PC-9 (cell line): Measurements from ENCODE around the gene CAV1. TPM values are rescaled to one million over a fixed set of nuclear protein-coding genes. Genes with fewer than 3 reads are reported as not detected.

Experiments used
- BruUV-seq: library from RNA; stranded (reverse); fragments of 400-500 nt; replicated peaks from 2 replicates; lab custom pipeline; 2021; lab: Mats Ljungman, UMichigan
- CTCF ChIA-PET: fragments of 300-600 bp; sonication (Branson Sonifier 250); formaldehyde crosslinking; loops from one replicate; lab custom pipeline; 2022; ENCODE audit warnings: antibody characterized with exemption; lab: Charles Lee
- POLR2A ChIA-PET: fragments of 300-600 bp; sonication (Branson Sonifier 250); formaldehyde crosslinking; loops from one replicate; lab custom pipeline; 2022; ENCODE audit warnings: antibody characterized with exemption; ENCODE audit not compliant: unreplicated experiment; lab: Charles Lee
- DNase-seq, 2 experiments: peaks; one replicate each; pipeline versions ENCODE4 v3.0.0 to v3.0.0-alpha.2; 2015 to 2022; ENCODE audit warnings: mixed read lengths in 1 of 2
- H2AFZ ChIP-seq: fragments of 200-600 bp; sonication (generic); 2 replicates; pipeline ENCODE4 v1.8.1; 2017; ENCODE audit warnings: antibody characterized with exemption
- H3F3A ChIP-seq: fragments of 200-600 bp; sonication (generic); 2 replicates; pipeline ENCODE4 v1.8.1; 2017; ENCODE audit warnings: antibody characterized with exemption, mild to moderate bottlenecking, low read depth; ENCODE audit not compliant: insufficient read depth
- H3K27ac ChIP-seq: fragments of 200-600 bp; sonication (generic); 2 replicates; pipeline ENCODE4 v1.6.1; 2016; ENCODE audit warnings: mixed run types
- H3K27me3 ChIP-seq: fragments of 200-600 bp; sonication (generic); 2 replicates; pipeline ENCODE4 v1.6.1; 2016; ENCODE audit warnings: low read depth, mixed run types; ENCODE audit not compliant: insufficient read depth
- H3K36me3 ChIP-seq: fragments of 200-600 bp; sonication (generic); 2 replicates; pipeline ENCODE4 v1.6.1; 2016; ENCODE audit warnings: low read depth, mixed run types
- H3K4me1 ChIP-seq: fragments of 200-600 bp; sonication (generic); replicated peaks from 2 replicates; pipeline ENCODE4 v1.6.1; 2016; ENCODE audit warnings: mixed run types; ENCODE audit not compliant: insufficient read depth
- H3K4me2 ChIP-seq: fragments of 200-600 bp; sonication (generic); 2 replicates; pipeline ENCODE4 v1.6.1; 2017; ENCODE audit warnings: mixed run types
- H3K4me3 ChIP-seq: fragments of 200-600 bp; sonication (generic); 2 replicates; pipeline ENCODE4 v1.6.1; 2016; ENCODE audit warnings: mixed run types
- H3K79me2 ChIP-seq: fragments of 200-600 bp; sonication (generic); 2 replicates; pipeline ENCODE4 v1.6.1; 2017; ENCODE audit warnings: low read depth, mixed run types
- H3K9me2 ChIP-seq: fragments of 200-600 bp; sonication (generic); 2 replicates; pipeline ENCODE4 v1.8.1; 2017; ENCODE audit warnings: mild to moderate bottlenecking; ENCODE audit not compliant: insufficient read depth
- H3K9me3 ChIP-seq: fragments of 200-600 bp; sonication (generic); 2 replicates; pipeline ENCODE4 v1.8.1; 2016; ENCODE audit warnings: low read depth; ENCODE audit not compliant: insufficient read depth
- H4K20me1 ChIP-seq: fragments of 200-600 bp; sonication (generic); 2 replicates; pipeline ENCODE4 v1.8.1; 2017; ENCODE audit not compliant: insufficient read depth
- CTCF ChIP-seq: fragments of 200-600 bp; sonication (generic); conservative IDR thresholded peaks from 2 replicates; pipeline ENCODE4 v1.6.1; 2017; ENCODE audit warnings: mixed run types, antibody characterized with exemption, mild to moderate bottlenecking, moderate library complexity
- EZH2 ChIP-seq: fragments of 200-600 bp; sonication (generic); IDR thresholded peaks from 2 replicates; pipeline ENCODE4 v1.8.0; 2017; ENCODE audit warnings: antibody characterized with exemption, low read depth
- intact Hi-C: fragments of 100-400 bp; cut with micrococcal nuclease; formaldehyde crosslinking; loops from one replicate; pipeline ENCODE4 v1.10.0; 2022; ENCODE audit not compliant: unreplicated experiment
- total RNA-seq: library from RNA; stranded (reverse); gene quantifications from 2 replicates; pipeline ENCODE4 v1.2.3, GENCODE V29; 2021

Gene CAV1
- total RNA-seq, 1 experiment from 2014 or later: 1,077 TPM

GRCh38 chr7:116511552-116512519 lies 13.0 kb upstream of the CAV1 start:
- TF ChIP-seq CTCF (no peak), EZH2 (no peak)
- no peaks in the 10 kb centered on the region; the same call in 1 of the 2 replicates for H3K36me3 ChIP-seq
- H3K9me3 ChIP-seq: no peaks in the 10 kb centered on the region
- TSS peak; percentile 97 for BruUV-seq
- H3K27ac ChIP-seq: peak overlapping the region; percentile 84
- H3K4me2 ChIP-seq: peak overlapping the region; percentile 79
- peak overlapping the region; percentile 62 for H3K4me3 ChIP-seq
- no peaks in the 10 kb centered on the region for H4K20me1 ChIP-seq
- H3K4me1 ChIP-seq: peaks cover 24% of the 10 kb centered on the region
- POLR2A ChIA-PET: interaction anchor here (0.5 to 1.1 kb wide), 8 partner anchors 10 to 263 kb away, joined by 3 to 8 read pairs (median 5); partner anchors contain the start of gene CAV2
- no peaks in the 10 kb centered on the region for H3K9me2 ChIP-seq
- peak; percentile 59 to 91 for DNase-seq
- intact Hi-C loops: loop anchor here (1.0 kb wide), 2 partner anchors 10 kb away; no protein-coding TSS in a partner anchor
- peak overlapping the region; percentile 73 for H2AFZ ChIP-seq
- H3F3A ChIP-seq: peaks cover 38% of the 10 kb centered on the region; the same call in 1 of the 2 replicates
- H3K27me3 ChIP-seq: no peaks in the 10 kb centered on the region
- CTCF ChIA-PET: no interaction called here
- no peaks in the 10 kb centered on the region for H3K79me2 ChIP-seq

GRCh38 chr7:116512520-116513188 lies 12.2 kb upstream of the CAV1 start:
- Histone ChIP-seq H3K9me2 (no peaks in the 10 kb centered on the region), H3K79me2 (no peaks in the 10 kb centered on the region), H3K27ac (peak overlapping the region; percentile 84), H4K20me1 (no peaks in the 10 kb centered on the region), H3K4me2 (peak overlapping the region; percentile 79), H3K4me1 (peaks cover 24% of the 10 kb centered on the region), H3K4me3 (peak overlapping the region; percentile 62), H3F3A (peaks cover 34% of the 10 kb centered on the region; the same call in 1 of the 2 replicates), H3K27me3 (no peaks in the 10 kb centered on the region), H3K36me3 (no peaks in the 10 kb centered on the region; the same call in 1 of the 2 replicates), H2AFZ (peak overlapping the region; percentile 73), H3K9me3 (no peaks in the 10 kb centered on the region)
- BruUV-seq: TSS peak; percentile 64
- ChIA-PET POLR2A (interaction anchor here (0.6 kb wide), 1 partner anchor 241 kb away, joined by 8 read pairs; no protein-coding TSS in a partner anchor), CTCF (no interaction called here)
- TF ChIP-seq CTCF (no peak), EZH2 (no peak)
- DNase-seq: no peak
- intact Hi-C loops: loop anchor here (1.0 kb wide), 1 partner anchor 10 kb away; no protein-coding TSS in a partner anchor

- H3K27me3 ChIP-seq: no peaks in the 10 kb centered on the region
- no peaks in the 10 kb centered on the region for H4K20me1 ChIP-seq
- H3K9me2 ChIP-seq: no peaks in the 10 kb centered on the region
- no peak overlapping the region for H3K27ac ChIP-seq
- no peak overlapping the region for H3K4me2 ChIP-seq
- peaks cover 20% of the 10 kb centered on the region for H3K4me1 ChIP-seq
- no peaks in the 10 kb centered on the region for H3K79me2 ChIP-seq
- no peaks in the 10 kb centered on the region for H3K36me3 ChIP-seq
- H2AFZ ChIP-seq: no peak overlapping the region
- intact Hi-C loops: no loop called here
- ChIA-PET CTCF (no interaction called here), POLR2A (interaction anchor here (0.6 kb wide), 1 partner anchor 159 kb away, joined by 3 read pairs; no protein-coding TSS in a partner anchor)
- H3K4me3 ChIP-seq: no peak overlapping the region
- TF ChIP-seq EZH2: no peak
- no peak for TF ChIP-seq CTCF
- no TSS peak for BruUV-seq
- no peaks in the 10 kb centered on the region for H3K9me3 ChIP-seq
- DNase-seq: no peak
- peaks cover 31% of the 10 kb centered on the region; the same call in 1 of the 2 replicates for H3F3A ChIP-seq
These were observed 9.3 kb upstream of the CAV1 start for GRCh38 chr7:116515584-116515983.
